Glutamatergic neuron (in vitro differentiated cells): ENCODE measurements around the gene PRR36. TPM values are rescaled to one million over a fixed set of nuclear protein-coding genes. Genes with fewer than 3 reads are reported as not detected.

ENCODE experiments used
- DNase-seq: peaks from one replicate; pipeline ENCODE4 v3.0.0; 2022
- H3K27ac Mint-ChIP-seq: one replicate; pipeline ENCODE4 v1.8.0; 2020; ENCODE audit warnings: mild to moderate bottlenecking, mixed read lengths, inconsistent platforms; ENCODE audit not compliant: unreplicated experiment
- H3K27me3 Mint-ChIP-seq: one replicate; pipeline ENCODE4 v1.8.0; 2020; ENCODE audit warnings: mild to moderate bottlenecking, moderate library complexity, mixed read lengths, inconsistent platforms; ENCODE audit not compliant: unreplicated experiment
- H3K36me3 Mint-ChIP-seq: one replicate; pipeline ENCODE4 v1.8.0; 2020; ENCODE audit warnings: mild to moderate bottlenecking, mixed read lengths, inconsistent platforms; ENCODE audit not compliant: unreplicated experiment
- H3K4me1 Mint-ChIP-seq: one replicate; pipeline ENCODE4 v1.8.0; 2020; ENCODE audit warnings: mild to moderate bottlenecking, low read depth, mixed read lengths, inconsistent platforms; ENCODE audit not compliant: unreplicated experiment
- H3K4me3 Mint-ChIP-seq: one replicate; pipeline ENCODE4 v1.8.0; 2020; ENCODE audit warnings: mild to moderate bottlenecking, mixed read lengths, inconsistent platforms; ENCODE audit not compliant: unreplicated experiment
- H3K9me3 Mint-ChIP-seq: one replicate; pipeline ENCODE4 v1.8.0; 2020; ENCODE audit warnings: mild to moderate bottlenecking, moderate library complexity, mixed read lengths, inconsistent platforms; ENCODE audit not compliant: unreplicated experiment
- total RNA-seq: library from RNA; stranded (reverse); fragmentation: NEBNext Ultra II Directional; extraction: Animal tissue kit (Norgen Biotek cat#: 25700); gene quantifications from one replicate; pipeline ENCODE4 v1.2.1, GENCODE V29; 2021; ENCODE audit not compliant: unreplicated experiment
- TF ChIP-seq, protein P1 (sequence below): fragments of 200-600 bp; sonication (generic); IDR thresholded peaks from one replicate; pipeline ENCODE4 v1.5.0; 2021; ENCODE audit not compliant: partially characterized antibody, unreplicated experiment

Gene PRR36
- total RNA-seq, 1 donor from 2014 or later, result 37.4 TPM

DNA sequence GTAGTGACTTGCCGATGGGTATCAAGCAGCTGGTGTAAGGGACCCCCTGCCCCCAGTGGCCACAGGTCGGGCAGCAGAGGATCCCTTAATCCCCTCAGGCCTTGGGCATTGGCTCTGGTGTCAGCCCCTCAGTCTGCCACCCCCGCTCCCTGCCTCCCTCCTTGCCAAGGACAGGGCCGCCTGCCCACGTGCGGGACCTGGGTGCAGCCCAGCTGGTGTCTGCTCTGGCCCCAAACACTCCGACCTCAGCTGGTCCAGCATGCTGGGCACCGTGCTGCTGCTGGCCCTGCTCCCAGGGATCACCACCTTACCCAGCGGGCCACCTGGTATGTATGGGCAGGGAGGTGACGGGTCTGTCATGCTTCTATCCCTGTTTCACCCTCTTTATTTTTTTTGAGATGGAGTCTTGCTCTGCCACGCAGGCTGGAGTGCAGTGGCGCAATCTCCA, 40.4 kb upstream of the PRR36 start, which contains the start of gene TGFBR3L:
Gene TGFBR3L (plus strand): TSS at position 233 of the 448 bp plus-strand sequence.
- TF ChIP-seq, protein P1, sequence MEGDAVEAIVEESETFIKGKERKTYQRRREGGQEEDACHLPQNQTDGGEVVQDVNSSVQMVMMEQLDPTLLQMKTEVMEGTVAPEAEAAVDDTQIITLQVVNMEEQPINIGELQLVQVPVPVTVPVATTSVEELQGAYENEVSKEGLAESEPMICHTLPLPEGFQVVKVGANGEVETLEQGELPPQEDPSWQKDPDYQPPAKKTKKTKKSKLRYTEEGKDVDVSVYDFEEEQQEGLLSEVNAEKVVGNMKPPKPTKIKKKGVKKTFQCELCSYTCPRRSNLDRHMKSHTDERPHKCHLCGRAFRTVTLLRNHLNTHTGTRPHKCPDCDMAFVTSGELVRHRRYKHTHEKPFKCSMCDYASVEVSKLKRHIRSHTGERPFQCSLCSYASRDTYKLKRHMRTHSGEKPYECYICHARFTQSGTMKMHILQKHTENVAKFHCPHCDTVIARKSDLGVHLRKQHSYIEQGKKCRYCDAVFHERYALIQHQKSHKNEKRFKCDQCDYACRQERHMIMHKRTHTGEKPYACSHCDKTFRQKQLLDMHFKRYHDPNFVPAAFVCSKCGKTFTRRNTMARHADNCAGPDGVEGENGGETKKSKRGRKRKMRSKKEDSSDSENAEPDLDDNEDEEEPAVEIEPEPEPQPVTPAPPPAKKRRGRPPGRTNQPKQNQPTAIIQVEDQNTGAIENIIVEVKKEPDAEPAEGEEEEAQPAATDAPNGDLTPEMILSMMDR, result no peak
- Mint-ChIP-seq H3K27me3 (peaks cover 18% of the 10 kb centered on the region), H3K27ac (no peak within 1 kb of the TSS), H3K9me3 (peaks cover 2% of the 10 kb centered on the region), H3K36me3 (no peaks in the 10 kb centered on the region), H3K4me3 (peak within 1 kb of the TSS; percentile 75), H3K4me1 (peaks cover 2% of the 10 kb centered on the region)
- DNase-seq, result peak; percentile 8

DNA sequence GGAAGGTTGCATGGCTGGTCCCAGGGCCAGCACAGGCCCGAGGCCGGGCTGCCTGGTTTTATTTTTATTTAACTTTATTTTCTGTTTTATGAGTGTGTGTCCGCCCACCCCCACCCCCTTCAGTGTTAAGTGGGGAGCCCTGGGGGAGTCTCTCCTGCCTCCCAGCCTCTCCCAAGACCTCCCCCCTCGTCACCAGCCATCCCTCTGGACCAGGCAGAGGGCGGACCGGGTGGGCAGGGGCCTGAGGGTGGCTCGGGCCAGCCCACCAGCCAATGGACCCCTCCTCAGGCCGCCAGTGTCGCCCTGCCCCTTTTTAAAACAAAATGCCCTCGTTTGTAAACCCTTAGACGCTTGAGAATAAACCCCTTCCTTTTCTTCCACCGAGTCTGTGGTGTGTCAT, 39.9 kb upstream of the PRR36 start:
- no peak overlapping the region for H3K27ac Mint-ChIP-seq
- H3K4me3 Mint-ChIP-seq, result no peak overlapping the region
- H3K36me3 Mint-ChIP-seq, result no peaks in the 10 kb centered on the region
- DNase-seq, result peak; percentile 12
- H3K27me3 Mint-ChIP-seq, result peaks cover 18% of the 10 kb centered on the region
- TF ChIP-seq, protein P1, result no peak
- H3K9me3 Mint-ChIP-seq, result peaks cover 2% of the 10 kb centered on the region
- H3K4me1 Mint-ChIP-seq, result peaks cover 2% of the 10 kb centered on the region

DNA sequence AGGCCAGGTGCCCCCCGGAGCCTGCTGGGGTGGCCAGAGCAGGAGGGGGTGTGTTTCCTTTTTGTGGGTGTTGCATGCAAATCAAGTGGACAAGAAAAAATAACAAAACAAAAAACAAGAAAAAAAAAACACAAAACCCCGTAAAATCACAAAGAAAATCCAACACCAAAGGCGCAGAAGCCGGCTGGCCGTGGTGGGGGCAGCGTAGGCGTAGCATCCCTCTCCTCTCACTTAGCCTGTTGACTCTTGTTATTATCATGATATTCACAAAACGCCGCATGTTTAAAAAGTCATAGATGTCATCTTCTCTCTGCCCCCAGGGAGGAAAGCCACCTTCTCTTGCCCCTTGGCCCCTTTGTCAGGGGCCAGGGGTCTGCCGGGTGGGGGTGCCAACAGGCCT, 39.5 kb upstream of the PRR36 start:
- peaks cover 2% of the 10 kb centered on the region for H3K4me1 Mint-ChIP-seq
- DNase-seq, result no peak
- no peak overlapping the region for H3K27ac Mint-ChIP-seq
- TF ChIP-seq, protein P1, result no peak
- no peak overlapping the region for H3K4me3 Mint-ChIP-seq
- H3K36me3 Mint-ChIP-seq, result no peaks in the 10 kb centered on the region
- H3K9me3 Mint-ChIP-seq, result peaks cover 2% of the 10 kb centered on the region
- peaks cover 18% of the 10 kb centered on the region for H3K27me3 Mint-ChIP-seq

DNA sequence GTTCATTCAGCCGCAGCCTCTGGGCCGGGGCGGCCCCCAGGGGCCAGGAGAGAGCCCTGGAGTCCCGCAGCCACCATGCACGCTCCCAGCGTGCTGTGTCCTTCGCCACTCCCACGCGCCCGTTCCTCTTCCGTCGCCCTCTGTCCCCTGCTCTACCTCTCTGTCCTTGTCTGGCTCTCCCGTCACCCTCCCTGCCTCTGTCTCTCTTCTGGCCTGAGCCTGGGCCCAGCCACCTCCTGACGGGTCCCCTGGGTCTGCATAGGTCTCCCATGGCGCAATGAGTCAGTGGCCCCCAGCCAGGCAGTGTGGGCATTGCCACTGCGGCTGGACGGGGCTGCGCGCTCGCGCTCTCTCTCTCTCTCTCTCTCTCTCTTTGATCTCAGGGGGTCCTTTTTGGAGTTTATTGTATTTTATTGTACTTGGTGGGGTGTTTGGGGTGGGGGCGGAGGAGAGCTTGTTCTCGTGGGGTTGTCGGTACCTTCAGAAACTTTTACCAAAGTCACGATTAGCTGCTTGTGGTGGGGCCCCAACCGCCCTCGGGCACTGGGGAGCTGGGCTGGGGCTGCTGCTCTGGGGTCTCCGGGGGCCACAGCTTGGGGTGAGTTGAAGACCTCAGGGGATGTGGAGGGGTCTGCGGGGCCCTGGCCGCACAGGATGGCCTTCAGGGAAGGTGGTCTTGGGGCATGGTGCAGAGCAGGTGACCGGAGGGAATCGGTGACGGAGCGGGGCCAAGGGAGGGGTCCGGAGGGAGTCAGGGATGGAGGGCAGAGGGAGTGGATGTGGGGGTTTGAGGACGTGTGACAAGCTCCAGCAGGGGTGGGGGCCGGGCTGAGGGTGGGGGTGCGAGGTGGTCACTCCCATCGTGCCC, 38.7 kb upstream of the PRR36 start:
- Mint-ChIP-seq H3K4me1 (peaks cover 2% of the 10 kb centered on the region), H3K27me3 (peaks cover 13% of the 10 kb centered on the region), H3K27ac (no peak overlapping the region), H3K9me3 (peaks cover 2% of the 10 kb centered on the region), H3K36me3 (no peaks in the 10 kb centered on the region), H3K4me3 (no peak overlapping the region)
- peak; percentile 12 for DNase-seq
- TF ChIP-seq, protein P1, result no peak

DNA sequence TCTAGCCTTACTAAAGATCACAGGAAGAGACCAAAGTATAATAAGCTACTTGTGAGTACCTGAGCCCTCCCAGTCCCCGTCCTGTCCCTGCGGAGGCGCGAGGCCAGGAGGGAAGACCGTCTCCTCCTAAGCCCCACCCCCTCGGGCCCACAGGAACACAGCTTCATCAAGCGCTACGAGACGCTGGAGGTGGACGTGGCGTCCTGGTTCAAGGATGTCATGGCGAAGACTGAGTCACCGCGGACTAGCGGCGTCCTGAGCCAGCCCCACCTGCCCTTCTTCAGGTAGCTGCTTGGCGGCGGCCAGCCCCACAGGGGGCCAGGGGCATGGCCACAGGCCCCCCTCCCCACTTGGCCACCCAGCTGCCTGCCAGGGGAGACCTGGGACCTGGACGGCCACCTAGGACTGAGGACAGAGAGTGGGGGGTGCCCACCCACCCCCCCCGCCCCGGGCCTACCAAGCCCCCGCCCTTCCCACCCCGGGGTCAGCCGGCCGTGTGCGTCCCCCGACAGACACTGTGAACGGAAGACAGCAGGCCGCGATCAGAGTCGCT, 38.0 kb upstream of the PRR36 start:
- Mint-ChIP-seq H3K4me3 (no peak overlapping the region), H3K9me3 (peaks cover 3% of the 10 kb centered on the region), H3K36me3 (no peaks in the 10 kb centered on the region), H3K27me3 (peaks cover 13% of the 10 kb centered on the region), H3K4me1 (peaks cover 2% of the 10 kb centered on the region), H3K27ac (no peak overlapping the region)
- TF ChIP-seq, protein P1, result no peak
- DNase-seq, result peak; percentile 8
